Measurements from ENCODE around the gene ZFYVE28.

DNA sequence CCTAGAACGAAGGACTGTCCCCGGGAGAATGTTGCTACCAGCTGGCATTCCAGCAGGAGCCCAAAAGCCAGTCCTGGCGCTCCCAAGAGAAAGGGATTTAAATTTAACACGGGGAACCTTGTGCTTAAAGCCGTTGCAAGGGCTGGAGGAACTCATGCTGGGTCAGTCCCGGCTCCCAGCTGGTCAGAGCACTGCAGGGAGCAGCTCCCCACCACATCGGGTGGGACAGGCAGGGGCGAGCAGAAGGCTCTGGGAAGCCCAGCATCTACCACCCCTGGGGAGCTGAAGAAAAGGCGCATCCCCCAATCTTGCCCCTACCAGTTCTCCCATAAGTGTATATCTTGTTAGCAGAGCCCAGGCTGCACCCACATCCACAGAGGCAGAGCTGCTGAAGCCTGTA, 16.0 kb upstream of the ZFYVE28 start:
- TF ChIP-seq, protein P1, sequence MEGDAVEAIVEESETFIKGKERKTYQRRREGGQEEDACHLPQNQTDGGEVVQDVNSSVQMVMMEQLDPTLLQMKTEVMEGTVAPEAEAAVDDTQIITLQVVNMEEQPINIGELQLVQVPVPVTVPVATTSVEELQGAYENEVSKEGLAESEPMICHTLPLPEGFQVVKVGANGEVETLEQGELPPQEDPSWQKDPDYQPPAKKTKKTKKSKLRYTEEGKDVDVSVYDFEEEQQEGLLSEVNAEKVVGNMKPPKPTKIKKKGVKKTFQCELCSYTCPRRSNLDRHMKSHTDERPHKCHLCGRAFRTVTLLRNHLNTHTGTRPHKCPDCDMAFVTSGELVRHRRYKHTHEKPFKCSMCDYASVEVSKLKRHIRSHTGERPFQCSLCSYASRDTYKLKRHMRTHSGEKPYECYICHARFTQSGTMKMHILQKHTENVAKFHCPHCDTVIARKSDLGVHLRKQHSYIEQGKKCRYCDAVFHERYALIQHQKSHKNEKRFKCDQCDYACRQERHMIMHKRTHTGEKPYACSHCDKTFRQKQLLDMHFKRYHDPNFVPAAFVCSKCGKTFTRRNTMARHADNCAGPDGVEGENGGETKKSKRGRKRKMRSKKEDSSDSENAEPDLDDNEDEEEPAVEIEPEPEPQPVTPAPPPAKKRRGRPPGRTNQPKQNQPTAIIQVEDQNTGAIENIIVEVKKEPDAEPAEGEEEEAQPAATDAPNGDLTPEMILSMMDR (IDR thresholded peaks at IDR 0.05): no peak
- TF ChIP-seq EZH2phosphoT487 (IDR thresholded peaks at IDR 0.05): no peak
- TF ChIP-seq EZH2 (IDR thresholded peaks at IDR 0.05): no peak
